ENCODE measurements around the gene MIEN1.

DNA sequence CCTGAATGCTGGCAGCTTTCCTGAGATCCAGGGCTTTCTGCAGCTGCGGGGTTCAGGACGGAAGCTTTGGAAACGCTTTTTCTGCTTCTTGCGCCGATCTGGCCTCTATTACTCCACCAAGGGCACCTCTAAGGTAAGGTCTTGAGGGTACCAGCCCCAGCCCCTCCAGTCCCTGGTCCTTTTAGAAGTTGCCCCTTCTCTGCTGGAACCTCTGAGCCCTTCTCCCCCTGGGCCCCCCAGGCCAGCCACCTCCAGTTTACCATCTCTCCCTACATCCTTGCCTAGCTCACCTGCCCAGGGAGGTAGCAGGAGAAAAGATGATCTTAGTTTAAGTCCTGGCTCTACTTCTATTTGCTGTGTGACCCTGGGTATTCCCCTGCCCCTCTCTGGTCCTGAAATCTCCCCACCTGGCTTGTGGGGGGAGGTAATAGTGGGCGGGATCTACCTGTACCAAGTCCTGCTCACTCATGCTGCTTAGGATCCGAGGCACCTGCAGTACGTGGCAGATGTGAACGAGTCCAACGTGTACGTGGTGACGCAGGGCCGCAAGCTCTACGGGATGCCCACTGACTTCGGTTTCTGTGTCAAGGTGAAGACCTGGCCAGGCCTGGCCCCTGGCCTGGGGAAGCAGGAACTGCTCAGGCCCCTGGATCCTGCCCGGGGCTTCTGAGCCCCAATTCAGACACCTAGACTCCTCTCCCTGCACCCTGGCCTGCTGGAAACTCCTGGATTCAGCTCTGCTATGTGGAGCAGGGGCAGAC lies 13.9 kb upstream of the MIEN1 start:
- no peak for TF ChIP-seq YY1 (IDR thresholded peaks at IDR 0.05; ENCODE audit: insufficient read depth, insufficient read length)
- TF ChIP-seq SUZ12 (IDR thresholded peaks at IDR 0.05; ENCODE audit: extremely low read depth, insufficient read depth, insufficient read length) = no peak
